IPS-18a (cell line): ENCODE measurements around the gene PDCD11.

ENCODE experiments used
- H3K27ac ChIP-seq: one replicate; pipeline ENCODE4 v1.5.1; 2013; ENCODE audit warnings: low read length
- H3K27me3 ChIP-seq: one replicate; pipeline ENCODE4 v1.6.1; 2013; ENCODE audit warnings: mild to moderate bottlenecking, low read length; ENCODE audit not compliant: control insufficient read depth, insufficient read depth
- H3K36me3 ChIP-seq: one replicate; pipeline ENCODE4 v1.6.1; 2013; ENCODE audit warnings: low read depth, low read length; ENCODE audit not compliant: control insufficient read depth
- H3K4me1 ChIP-seq: one replicate; pipeline ENCODE4 v1.6.1; 2013; ENCODE audit warnings: low read depth, low read length; ENCODE audit not compliant: control insufficient read depth
- H3K4me3 ChIP-seq: one replicate; pipeline ENCODE4 v1.5.1; 2013; ENCODE audit warnings: low read length
- H3K9ac ChIP-seq: one replicate; pipeline ENCODE4 v1.6.1; 2013; ENCODE audit warnings: mild to moderate bottlenecking, low read length, moderate library complexity
- H3K9me3 ChIP-seq: one replicate; pipeline ENCODE4 v1.6.1; 2013; ENCODE audit warnings: low read depth, low read length; ENCODE audit not compliant: control insufficient read depth

Gene PDCD11

DNA sequence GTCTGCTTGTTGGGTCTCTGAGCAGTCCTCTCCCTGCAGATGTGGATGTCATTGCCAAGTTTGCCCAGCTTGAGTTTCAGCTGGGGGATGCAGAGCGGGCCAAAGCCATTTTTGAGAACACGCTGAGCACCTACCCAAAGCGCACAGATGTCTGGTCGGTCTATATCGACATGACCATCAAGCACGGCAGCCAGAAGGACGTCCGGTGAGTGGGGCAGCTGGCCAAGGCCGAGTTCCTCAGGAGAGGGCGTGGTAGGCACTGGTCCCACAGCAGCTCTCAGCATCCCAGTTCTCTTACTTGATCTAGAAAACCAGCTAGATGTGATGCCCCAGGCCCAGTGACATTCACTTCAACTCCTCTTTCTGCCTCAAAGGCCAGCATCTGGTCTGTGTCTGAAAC lies 48.1 kb downstream of the PDCD11 start:
- H3K27me3 ChIP-seq = no peaks in the 10 kb centered on the region
- no peaks in the 10 kb centered on the region for H3K4me1 ChIP-seq
- H3K9ac ChIP-seq = no peak overlapping the region
- no peak overlapping the region for H3K27ac ChIP-seq
- peaks cover 67% of the 10 kb centered on the region for H3K36me3 ChIP-seq
- no peaks in the 10 kb centered on the region for H3K9me3 ChIP-seq
- no peak overlapping the region for H3K4me3 ChIP-seq

DNA sequence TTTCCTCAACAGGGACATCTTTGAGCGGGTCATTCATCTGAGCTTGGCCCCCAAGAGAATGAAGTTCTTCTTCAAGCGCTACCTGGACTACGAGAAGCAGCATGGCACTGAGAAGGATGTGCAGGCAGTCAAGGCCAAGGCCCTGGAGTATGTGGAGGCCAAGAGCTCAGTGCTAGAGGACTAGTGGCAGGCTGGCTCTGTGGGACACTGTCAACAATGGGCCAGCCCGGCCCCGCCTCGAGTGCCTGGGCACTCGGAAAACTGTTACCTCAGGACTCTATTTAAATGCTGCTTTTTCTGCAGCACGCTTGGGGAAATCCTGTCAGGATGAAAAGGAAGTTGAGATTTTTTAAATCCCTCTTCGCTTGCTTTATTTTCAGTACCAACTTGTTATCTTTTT lies 48.9 kb downstream of the PDCD11 start:
- no peaks in the 10 kb centered on the region for H3K27me3 ChIP-seq
- no peaks in the 10 kb centered on the region for H3K9me3 ChIP-seq
- no peak overlapping the region for H3K9ac ChIP-seq
- H3K4me3 ChIP-seq = no peak overlapping the region
- no peak overlapping the region for H3K27ac ChIP-seq
- peaks cover 58% of the 10 kb centered on the region for H3K36me3 ChIP-seq
- H3K4me1 ChIP-seq = no peaks in the 10 kb centered on the region

DNA sequence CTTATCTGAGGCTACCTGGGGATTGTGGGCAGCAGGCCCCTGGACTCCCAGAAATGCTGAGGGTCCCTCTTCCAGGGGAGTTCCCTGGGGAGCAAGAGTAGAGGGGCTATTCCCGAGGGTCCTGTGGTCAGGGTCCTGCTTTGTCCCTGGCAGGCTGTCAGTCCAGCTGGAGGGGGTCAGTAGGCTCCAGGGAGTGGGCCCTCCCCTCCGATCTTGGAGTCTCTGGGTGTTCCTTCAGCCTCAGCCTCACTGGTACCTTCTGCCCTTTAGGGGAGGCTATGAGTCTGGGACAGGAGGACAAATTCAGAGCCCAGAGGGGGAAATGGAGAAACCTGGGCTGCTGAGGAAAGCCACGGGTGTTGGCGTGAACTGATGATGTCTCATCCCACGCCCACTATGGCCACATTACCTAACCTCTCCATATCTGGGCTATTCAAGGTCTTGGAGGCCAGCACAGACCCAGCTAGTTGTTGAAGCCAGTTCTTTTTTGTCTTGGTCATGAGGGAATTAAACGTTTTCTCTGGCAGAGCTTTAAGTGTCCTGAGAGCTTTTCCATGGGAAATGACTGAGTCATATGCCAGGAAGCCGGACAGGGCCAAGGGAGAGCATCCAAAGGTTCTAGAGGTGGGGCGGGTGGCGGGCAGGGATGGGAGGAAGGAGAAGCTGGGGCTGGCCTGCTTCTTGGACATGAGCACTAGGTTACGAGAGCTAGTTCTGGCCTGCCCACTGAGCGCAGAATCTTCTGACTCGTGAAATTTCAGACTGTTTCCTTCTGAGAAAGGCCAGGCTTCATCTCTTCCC lies 49.5 kb downstream of the PDCD11 start:
- H3K36me3 ChIP-seq = peaks cover 53% of the 10 kb centered on the region
- no peak overlapping the region for H3K9ac ChIP-seq
- H3K4me3 ChIP-seq = no peak overlapping the region
- no peaks in the 10 kb centered on the region for H3K4me1 ChIP-seq
- H3K27ac ChIP-seq = no peak overlapping the region
- no peaks in the 10 kb centered on the region for H3K9me3 ChIP-seq
- H3K27me3 ChIP-seq = no peaks in the 10 kb centered on the region

DNA sequence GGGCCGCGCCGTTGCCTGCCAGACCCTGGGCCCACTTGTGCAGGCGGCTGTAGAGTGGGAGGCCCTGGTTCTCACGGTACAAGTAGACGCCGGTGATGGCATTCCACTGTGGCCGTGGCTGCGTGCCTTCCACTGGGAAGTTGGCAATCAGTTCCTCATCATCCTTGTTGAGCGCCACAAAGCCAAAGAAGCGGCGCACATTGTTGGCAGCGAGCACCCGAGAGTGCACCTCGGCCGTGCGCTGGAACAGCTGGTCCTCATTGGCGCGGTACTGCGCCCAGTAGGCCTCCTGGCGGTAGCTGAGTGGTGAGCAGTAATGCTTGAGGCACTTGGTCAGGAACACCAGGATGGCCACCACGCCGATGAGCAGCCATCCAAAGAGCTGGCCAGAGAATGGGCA lies 50.8 kb downstream of the PDCD11 start:
- Histone ChIP-seq H3K4me1 (no peaks in the 10 kb centered on the region), H3K27me3 (no peaks in the 10 kb centered on the region), H3K9ac (no peak overlapping the region), H3K27ac (no peak overlapping the region), H3K4me3 (no peak overlapping the region), H3K36me3 (peaks cover 44% of the 10 kb centered on the region), H3K9me3 (no peaks in the 10 kb centered on the region)

DNA sequence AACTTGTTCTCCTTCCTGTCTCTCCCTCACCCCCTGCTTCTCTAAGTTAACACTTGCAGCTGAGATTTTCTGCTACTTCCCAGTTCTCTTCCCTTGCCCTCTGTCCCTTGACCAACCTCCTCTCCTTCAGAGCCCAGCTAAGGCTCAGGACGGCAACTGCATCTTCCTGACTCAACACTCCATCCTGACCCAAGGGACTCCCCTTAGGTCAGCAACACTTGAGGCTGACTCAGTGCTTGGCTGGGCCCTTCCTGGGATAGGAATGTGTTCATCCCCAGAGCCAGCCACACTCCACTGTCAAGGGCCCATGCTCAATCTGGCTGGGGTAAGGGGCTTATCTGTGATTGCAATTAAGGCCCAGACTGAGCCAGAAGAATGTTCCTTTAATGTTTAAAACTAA lies 52.3 kb downstream of the PDCD11 start:
- Histone ChIP-seq H3K27ac (no peak overlapping the region), H3K27me3 (no peaks in the 10 kb centered on the region), H3K9me3 (no peaks in the 10 kb centered on the region), H3K36me3 (peaks cover 29% of the 10 kb centered on the region), H3K4me1 (no peaks in the 10 kb centered on the region), H3K9ac (no peak overlapping the region), H3K4me3 (no peak overlapping the region)

DNA sequence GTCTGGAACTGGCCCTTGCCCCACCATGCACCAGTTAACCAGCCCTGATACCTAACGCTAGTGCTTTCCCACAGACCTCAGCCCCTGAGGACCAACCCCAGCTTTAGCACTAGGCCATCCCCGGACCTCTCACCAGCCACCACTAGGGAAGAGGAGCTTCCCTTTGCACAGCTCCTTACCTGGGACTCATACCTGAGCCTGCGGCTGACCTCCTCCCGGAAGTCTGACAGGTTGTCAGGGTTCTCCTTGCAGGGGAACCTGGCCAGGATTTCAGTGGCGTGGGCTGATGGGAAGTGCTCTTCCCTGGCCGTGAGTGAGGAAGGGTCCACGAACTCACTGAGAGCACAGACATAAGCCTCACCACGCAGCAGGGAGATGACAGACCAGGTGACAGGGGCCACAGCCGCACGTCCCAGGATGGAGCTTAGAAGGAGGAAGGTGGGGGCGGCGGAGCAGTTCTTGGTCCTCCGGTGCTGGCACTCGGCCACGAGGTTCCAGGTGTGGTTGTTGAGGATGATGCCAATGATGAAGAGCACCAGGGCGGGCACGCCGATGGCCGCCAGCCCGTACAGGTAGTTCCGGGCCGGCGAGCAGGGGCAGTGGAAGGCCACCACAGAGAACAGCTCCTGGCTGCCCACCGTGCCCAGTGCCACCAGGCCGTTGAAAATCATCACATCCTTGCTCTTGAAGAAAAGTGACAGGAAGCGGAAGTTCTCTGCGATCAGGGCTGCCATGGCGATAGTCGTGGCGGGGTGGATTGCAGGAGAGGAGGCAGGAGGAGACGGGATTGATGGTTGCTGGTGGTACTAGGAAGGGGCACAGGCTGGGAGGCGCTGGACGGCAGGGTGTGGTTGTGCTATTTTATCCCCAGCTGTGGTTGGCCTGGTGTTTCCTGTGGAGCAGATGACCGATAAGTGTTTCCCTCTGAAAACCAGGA lies 53.0 kb downstream of the PDCD11 start:
- Histone ChIP-seq H3K9me3 (no peaks in the 10 kb centered on the region), H3K4me3 (no peak overlapping the region), H3K27ac (no peak overlapping the region), H3K9ac (no peak overlapping the region), H3K27me3 (no peaks in the 10 kb centered on the region), H3K36me3 (peaks cover 22% of the 10 kb centered on the region), H3K4me1 (no peaks in the 10 kb centered on the region)

DNA sequence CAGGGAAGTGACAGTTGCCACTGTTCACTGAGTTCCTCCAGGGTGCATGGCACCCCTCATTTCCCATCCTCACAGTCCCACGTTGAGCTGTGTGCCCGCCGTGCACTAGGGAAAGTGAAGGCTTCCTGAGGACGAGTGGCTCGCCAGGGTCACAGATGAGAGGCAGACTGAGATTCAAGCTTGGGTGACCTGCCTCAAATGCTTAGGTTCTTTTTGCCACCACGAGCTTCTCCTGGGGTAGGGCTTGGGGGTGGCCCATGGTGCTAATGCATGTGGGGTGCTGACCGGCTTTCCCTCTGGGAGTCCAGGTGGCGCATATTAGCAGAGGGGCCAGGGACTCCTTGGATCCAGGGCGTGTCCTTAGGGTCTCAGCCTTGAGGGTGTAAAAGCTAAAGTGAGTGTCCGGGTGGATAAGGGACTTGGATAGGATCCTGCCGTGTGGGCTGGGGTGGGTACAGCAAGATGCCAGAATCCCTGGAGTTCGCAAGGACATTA lies 53.8 kb downstream of the PDCD11 start:
- Histone ChIP-seq H3K27me3 (no peaks in the 10 kb centered on the region), H3K9ac (no peak overlapping the region), H3K36me3 (peaks cover 14% of the 10 kb centered on the region), H3K9me3 (no peaks in the 10 kb centered on the region), H3K4me1 (no peaks in the 10 kb centered on the region), H3K4me3 (no peak overlapping the region), H3K27ac (no peak overlapping the region)

DNA sequence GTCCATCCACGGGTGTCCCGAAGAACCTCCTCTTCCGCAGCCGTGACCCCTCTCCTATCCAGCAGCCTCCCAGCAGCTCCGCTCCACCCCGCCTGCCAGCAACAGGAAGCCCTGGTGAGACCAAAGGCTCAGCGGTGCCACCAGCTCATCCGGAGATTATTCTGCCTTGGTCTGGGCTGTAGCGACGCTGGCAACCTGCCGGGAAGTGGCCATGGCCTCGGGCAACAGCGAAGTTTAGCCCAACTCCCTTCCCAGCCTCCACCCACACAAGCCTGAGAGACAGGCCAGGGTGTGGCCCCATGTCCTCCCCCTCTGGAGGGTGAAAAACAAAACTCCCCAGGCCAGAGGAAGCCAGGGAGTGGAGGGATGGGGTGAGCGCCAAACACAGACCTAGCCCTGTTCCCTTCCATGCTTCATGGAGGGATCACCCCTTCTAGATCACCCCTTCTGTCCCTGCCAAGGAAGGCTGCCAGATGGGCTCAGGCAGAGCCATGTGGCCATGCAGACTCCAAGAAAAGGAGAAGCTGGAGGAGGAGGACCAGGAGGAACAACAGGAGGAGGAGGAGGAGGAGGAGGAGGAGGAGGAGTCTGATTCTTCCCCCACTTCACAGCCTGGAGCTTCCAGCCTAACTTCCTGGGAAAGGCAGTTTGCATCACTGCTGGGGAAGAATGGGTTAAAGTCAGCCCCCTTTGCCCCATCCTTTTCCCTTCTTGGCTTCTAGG lies 54.8 kb downstream of the PDCD11 start:
- H3K36me3 ChIP-seq = peaks cover 8% of the 10 kb centered on the region
- H3K9ac ChIP-seq = no peak overlapping the region
- no peak overlapping the region for H3K27ac ChIP-seq
- no peak overlapping the region for H3K4me3 ChIP-seq
- no peaks in the 10 kb centered on the region for H3K27me3 ChIP-seq
- no peaks in the 10 kb centered on the region for H3K4me1 ChIP-seq
- no peaks in the 10 kb centered on the region for H3K9me3 ChIP-seq

DNA sequence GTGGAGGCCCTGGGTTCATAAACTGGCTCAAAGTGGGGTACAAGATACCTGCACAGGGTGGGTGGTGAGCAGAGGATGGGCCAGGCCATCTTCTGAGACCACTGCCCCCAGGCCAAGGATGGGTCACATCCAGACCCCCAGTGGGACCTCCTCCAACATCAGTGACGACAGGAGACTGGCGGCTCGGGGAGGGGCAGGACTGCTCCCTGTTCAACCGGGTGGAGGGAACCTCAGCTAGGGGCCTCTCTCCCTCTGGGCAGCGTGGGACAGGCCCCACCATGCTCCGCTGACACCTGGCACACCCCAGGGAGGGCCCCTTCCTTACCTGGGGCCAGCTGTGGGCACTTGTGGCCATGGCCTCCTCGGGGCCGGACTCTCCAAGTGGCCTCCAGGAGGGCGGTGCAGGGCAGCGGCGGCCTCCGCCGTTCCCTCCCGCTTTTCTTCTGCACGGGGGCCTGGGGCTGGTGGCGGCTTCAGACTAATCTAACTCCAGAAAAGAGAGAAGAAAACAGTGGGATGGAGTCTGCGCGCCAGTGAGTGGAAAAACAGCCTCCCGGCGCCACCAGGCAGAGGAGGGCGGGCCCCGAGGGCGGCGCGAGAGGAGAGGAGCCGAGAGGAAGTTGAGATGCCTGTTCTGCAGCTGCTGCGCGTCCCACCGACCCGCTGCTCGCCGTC lies 55.5 kb downstream of the PDCD11 start, which contains the start of gene CALHM2:
Gene CALHM2 (minus strand): TSS at position 540 of the 675 bp plus-strand sequence. CDS start 2,429 bp downstream, outside the sequence.
- Histone ChIP-seq H3K4me1 (no peaks in the 10 kb centered on the region), H3K4me3 (no peak within 1 kb of the TSS), H3K27ac (no peak within 1 kb of the TSS), H3K9me3 (no peaks in the 10 kb centered on the region), H3K27me3 (no peaks in the 10 kb centered on the region), H3K9ac (no peak within 1 kb of the TSS), H3K36me3 (peaks cover 8% of the 10 kb centered on the region)

DNA sequence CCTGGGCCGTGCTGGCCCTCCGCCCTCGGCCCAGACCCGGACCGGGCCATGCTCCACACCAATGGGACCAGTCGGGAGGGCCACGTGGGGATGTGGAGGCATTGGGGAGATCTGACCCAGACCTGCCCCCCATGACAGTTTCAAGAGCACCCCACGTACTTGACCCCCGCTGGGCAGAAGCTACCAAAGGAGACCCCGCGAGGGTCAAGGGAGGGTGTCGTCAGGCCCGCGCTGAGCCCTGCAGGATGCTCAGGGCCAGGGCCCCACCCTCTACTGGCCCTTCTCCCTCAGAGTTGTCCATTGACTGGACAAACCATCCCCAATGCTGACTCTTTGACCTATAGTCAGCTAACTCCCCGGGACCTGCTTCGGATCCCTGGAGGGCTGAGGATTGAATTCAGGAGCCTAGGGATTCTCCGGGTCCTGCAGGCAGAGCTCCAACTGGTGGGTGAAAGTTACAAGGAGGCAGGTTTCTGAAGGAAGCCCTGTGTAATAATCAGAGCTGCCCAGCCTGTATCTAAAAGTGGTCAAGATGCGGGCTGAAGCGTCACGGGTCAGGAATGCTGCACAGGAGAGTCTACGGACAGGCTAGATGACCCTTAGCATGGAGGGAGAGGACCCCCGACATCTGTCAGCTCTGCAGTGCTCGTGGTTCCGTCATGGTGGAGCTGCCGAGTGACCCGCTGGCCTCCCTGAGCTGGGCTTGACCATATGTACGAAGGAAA lies 56.2 kb downstream of the PDCD11 start:
- Histone ChIP-seq H3K36me3 (peaks cover 2% of the 10 kb centered on the region), H3K27ac (no peak overlapping the region), H3K4me3 (no peak overlapping the region), H3K9me3 (no peaks in the 10 kb centered on the region), H3K4me1 (no peaks in the 10 kb centered on the region), H3K9ac (no peak overlapping the region), H3K27me3 (no peaks in the 10 kb centered on the region)
